Astrocyte of the spinal cord (primary cell): ENCODE measurements around the gene FAM89B.

ENCODE experiments used
- DNase-seq: peaks from one replicate; pipeline ENCODE4 v3.0.0; 2011; ENCODE audit warnings: low read depth, low spot score
- H3K4me3 ChIP-seq: 2 replicates; pipeline ENCODE4 v1.5.1; 2011; ENCODE audit warnings: low read depth, mild to moderate bottlenecking, low read length, moderate library complexity
- CTCF ChIP-seq: IDR thresholded peaks from 2 replicates; pipeline ENCODE4 v1.5.1; 2012; ENCODE audit warnings: low read depth, mild to moderate bottlenecking, low read length, inconsistent platforms
- in situ Hi-C: cut with HindIII; loops from 2 replicates; pipeline ENCODE4 v1.10.0; 2017; ENCODE audit warnings: low sequenced_read_pairs

FAM89B gene

GRCh38 chr11:65607614-65608426 lies 35.5 kb downstream of the FAM89B start:
- no peak for DNase-seq
- TF ChIP-seq CTCF = no peak
- H3K4me3 ChIP-seq = no peak overlapping the region
- in situ Hi-C loops = no loop called here

GRCh38 chr11:65609229-65609628 lies 36.9 kb downstream of the FAM89B start:
- H3K4me3 ChIP-seq = no peak overlapping the region

GRCh38 chr11:65609665-65610064 lies 37.3 kb downstream of the FAM89B start:
- DNase-seq = no peak
- H3K4me3 ChIP-seq = no peak overlapping the region
- no peak for TF ChIP-seq CTCF
- in situ Hi-C loops = no loop called here

More at GRCh38 chr11:65609229-65609628, 36.9 kb downstream of the FAM89B start:
- in situ Hi-C loops = no loop called here
- TF ChIP-seq CTCF = no peak
- peak; percentile 17 for DNase-seq

- no peak for TF ChIP-seq CTCF
- in situ Hi-C loops = no loop called here
- DNase-seq = no peak
- no peak overlapping the region for H3K4me3 ChIP-seq
Observed at GRCh38 chr11:65610404-65610803, 38.1 kb downstream of the FAM89B start.

- in situ Hi-C loops = no loop called here
- peak overlapping the region; percentile 76 for H3K4me3 ChIP-seq
- no peak for TF ChIP-seq CTCF
- no peak for DNase-seq
Observed at GRCh38 chr11:65611028-65611757, 38.9 kb downstream of the FAM89B start.

GRCh38 chr11:65611758-65612603 lies 39.6 kb downstream of the FAM89B start:
- peak overlapping the region; percentile 76 for H3K4me3 ChIP-seq
- TF ChIP-seq CTCF = no peak
- in situ Hi-C loops = no loop called here
- peak; percentile 27 for DNase-seq
